GM04504 (cell line): Measurements from ENCODE around the gene CARMIL1.
A peak's percentile ranks its signal among the peaks of the same experiment; 100 is the strongest.

ENCODE experiments used
- DNase-seq: peaks from one replicate; pipeline ENCODE4 v3.0.0-alpha.2; 2012; ENCODE audit warnings: low read depth

CARMIL1 gene

GRCh38 chr6:25659633-25660368 lies 380.6 kb downstream of the CARMIL1 start:
- DNase-seq: no peak

GRCh38 chr6:25660512-25660911 lies 381.3 kb downstream of the CARMIL1 start:
- DNase-seq: peak; percentile 24

GRCh38 chr6:25661129-25661779 lies 382.1 kb downstream of the CARMIL1 start:
- DNase-seq: no peak

GRCh38 chr6:25665455-25665854 lies 386.3 kb downstream of the CARMIL1 start:
- DNase-seq: no peak

- no peak for DNase-seq
Observed at GRCh38 chr6:25669413-25669812, 390.2 kb downstream of the CARMIL1 start.
